T-helper 22 cell (primary cell): Measurements from ENCODE around the gene OARD1.
"Not testable (repeated sequence)": the region's sequence is repeated elsewhere in the genome, so short reads cannot be mapped to it uniquely, and the experiment has no call there.

Experiments used
- DNase-seq: peaks from one replicate; pipeline ENCODE4 v3.0.0-alpha.2; 2020; ENCODE audit warnings: low read depth

OARD1 gene

DNA sequence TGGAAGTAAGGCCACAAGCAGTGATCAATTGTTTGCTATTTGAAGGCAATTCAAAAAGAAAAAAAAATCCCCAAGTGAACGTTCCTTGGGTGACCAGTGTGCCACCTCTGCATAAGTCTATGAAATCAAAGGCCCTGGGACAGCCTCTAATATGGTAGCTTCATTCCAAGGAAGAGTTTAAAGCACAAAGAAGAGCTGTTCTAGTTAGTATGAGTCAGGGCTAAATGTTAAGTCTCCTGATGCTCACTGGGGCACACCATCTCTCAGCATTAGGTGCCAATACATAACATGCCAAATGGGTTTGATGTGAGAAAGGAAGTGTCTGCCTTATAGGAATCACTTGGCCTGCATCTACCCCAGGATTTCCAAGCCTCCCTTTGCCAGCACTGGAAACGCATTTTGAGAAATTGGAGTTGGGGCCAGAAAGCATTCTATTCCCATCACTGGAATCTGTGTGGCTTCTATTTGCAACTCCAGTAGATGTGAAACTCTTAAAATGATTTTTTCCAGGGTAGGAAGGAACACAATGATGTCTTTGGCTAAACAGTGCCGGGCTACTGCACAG is 46.1 kb downstream of the OARD1 start:
- DNase-seq, result no peak

GRCh38 chr6:41023114-41023513 is 49.0 kb downstream of the OARD1 start:
- DNase-seq, result no peak

DNA sequence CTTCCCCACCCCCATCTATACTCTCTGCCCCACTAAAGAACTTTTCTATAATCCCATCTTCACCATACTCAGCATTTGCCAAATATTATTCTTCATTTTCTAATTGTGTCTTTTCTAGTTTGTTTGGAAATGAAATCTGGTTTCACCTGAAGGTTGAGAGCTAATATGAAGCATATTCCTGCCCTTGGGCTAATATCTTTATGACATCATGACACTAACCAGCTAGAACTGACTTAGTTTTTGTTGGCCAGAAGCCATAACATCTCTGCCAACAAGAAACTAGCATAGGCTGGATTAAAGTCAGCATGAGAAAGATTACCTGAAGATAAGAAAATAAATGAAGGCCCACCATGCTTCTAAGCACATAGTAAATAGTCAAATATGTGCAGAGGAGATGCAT is 49.9 kb downstream of the OARD1 start:
- DNase-seq, result no peak

- DNase-seq, result no peak
Measured at GRCh38 chr6:41021832-41022231, 50.3 kb downstream of the OARD1 start.

DNA sequence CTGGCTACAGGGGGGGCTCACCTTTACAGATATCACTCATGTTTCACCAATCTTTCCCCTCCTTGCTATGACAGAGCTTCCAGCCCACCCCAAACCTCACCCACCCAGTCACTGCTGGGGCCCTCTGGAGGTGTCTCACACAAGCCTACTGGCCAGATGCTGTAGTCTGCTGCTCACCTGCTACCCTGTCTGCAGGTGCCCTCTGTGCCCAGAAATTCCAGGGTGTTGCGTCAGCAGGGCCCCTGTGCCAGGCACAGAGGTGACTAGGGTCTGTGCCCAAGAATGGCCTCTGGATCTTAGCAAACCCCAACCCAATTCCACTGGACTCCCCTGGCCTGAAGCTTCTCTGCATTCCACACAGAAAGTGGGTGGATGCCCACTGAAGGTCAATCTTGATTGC is 54.5 kb downstream of the OARD1 start:
- no peak for DNase-seq

DNA sequence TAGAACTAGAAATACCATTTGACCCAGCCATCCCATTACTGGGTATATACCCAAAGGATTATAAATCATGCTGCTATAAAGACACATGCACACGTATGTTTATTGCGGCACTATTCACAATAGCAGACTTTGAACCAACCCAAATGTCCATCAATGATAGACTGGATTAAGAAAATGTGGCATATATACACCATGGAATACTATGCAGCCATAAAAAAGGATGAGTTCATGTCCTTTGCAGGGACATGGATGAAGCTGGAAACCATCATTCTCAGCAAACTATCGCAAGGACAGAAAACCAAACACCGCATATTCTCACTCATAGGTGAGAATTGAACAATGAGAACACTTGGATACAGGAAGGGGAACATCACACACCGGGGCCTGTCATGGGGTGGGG is 56.3 kb downstream of the OARD1 start:
- not testable (repeated sequence) for DNase-seq

DNA sequence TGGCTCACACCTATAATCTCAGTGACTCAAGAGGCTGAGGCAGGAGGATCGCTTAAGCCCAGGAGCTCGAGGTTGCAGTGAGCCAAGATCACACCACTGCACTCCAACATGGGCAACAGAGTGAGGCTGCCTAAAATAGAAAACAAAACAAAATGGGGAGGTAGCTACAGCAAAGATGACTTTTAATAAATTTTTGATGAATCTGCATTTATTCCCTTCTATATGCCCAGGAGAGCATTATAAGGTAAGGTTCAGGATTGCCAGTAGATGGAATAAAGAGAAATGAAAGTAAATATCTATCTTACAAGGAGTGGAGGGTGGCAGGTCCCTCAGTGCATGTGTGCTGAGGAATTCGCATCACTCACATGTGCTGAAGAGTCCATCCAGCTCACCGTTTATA is 57.4 kb downstream of the OARD1 start:
- DNase-seq, result no peak
